GM12878 (cell line): ENCODE measurements around the gene COQ2. TPM values are rescaled to one million over a fixed set of nuclear protein-coding genes. Genes with fewer than 3 reads are reported as not detected.

Source experiments
- BCL11A ChIP-seq: IDR thresholded peaks from 2 replicates; pipeline ENCODE4 v1.6.1; 2011; ENCODE audit warnings: low read depth, low read length
- CHD4 ChIP-seq: fragments of 200-600 bp; sonication (generic); IDR thresholded peaks from 2 replicates; pipeline ENCODE4 v1.6.1; 2016; ENCODE audit warnings: mild to moderate bottlenecking
- EED ChIP-seq: sonication (generic); IDR thresholded peaks from 2 replicates; pipeline ENCODE4 v1.6.1; 2016; ENCODE audit warnings: antibody characterized with exemption, low read depth
- EGR1 ChIP-seq, 2 experiments: IDR thresholded peaks; 1 replicate in 1 of 2; 2 replicates in 1 of 2; pipeline ENCODE4 v1.6.1; 2011 to 2012; ENCODE audit warnings: low read depth in 2 of 2, low read length in 2 of 2, borderline replicate concordance in 1 of 2, mild to moderate bottlenecking in 1 of 2, moderate library complexity in 1 of 2
- EP300 ChIP-seq, 2 experiments: fragments of 150-350 bp in 1 of 2; IDR thresholded peaks; 2 replicates each; pipeline ENCODE4 v1.6.1; 2011 to 2012; ENCODE audit warnings: low read depth in 2 of 2, low read length in 2 of 2, borderline replicate concordance in 1 of 2, improper control_type of control experiment in 1 of 2, inconsistent platforms in 1 of 2; ENCODE audit not compliant: control insufficient read depth in 1 of 2
- GABPA ChIP-seq: IDR thresholded peaks from 2 replicates; pipeline ENCODE4 v1.6.1; 2014; ENCODE audit warnings: antibody characterized with exemption, low read depth, mild to moderate bottlenecking, inconsistent platforms
- IKZF1 ChIP-seq: fragments of 450-650 bp; conservative IDR thresholded peaks from 2 replicates; pipeline ENCODE4 v1.6.1; 2017; ENCODE audit warnings: antibody characterized with exemption, mild to moderate bottlenecking
- IKZF2 ChIP-seq, 2 experiments: fragments of 450-650 bp; IDR thresholded peaks; 2 replicates each; pipeline ENCODE4 v1.6.1; 2017; ENCODE audit warnings: mild to moderate bottlenecking in 2 of 2, moderate library complexity in 2 of 2
- IRF4 ChIP-seq: IDR thresholded peaks from 2 replicates; pipeline ENCODE4 v1.6.1; 2011; ENCODE audit warnings: low read depth, low read length
- JUNB ChIP-seq: IDR thresholded peaks from 2 replicates; pipeline ENCODE4 v1.6.1; 2016; ENCODE audit warnings: antibody characterized with exemption, mild to moderate bottlenecking
- MLLT1 ChIP-seq: fragments of 450-650 bp; IDR thresholded peaks from 2 replicates; pipeline ENCODE4 v1.6.1; 2016; ENCODE audit warnings: mild to moderate bottlenecking
- MTA2 ChIP-seq: fragments of 450-650 bp; IDR thresholded peaks from 2 replicates; pipeline ENCODE4 v1.6.1; 2016; ENCODE audit warnings: low read depth, mild to moderate bottlenecking, moderate library complexity
- MXI1 ChIP-seq: fragments of 150-350 bp; IDR thresholded peaks from 2 replicates; pipeline ENCODE4 v1.6.1; 2011; ENCODE audit warnings: low read depth, mild to moderate bottlenecking, inconsistent platforms, low read length, improper control_type of control experiment
- NR2C2 ChIP-seq: IDR thresholded peaks from 2 replicates; pipeline ENCODE4 v1.6.1; 2011; ENCODE audit warnings: borderline replicate concordance, low read depth; ENCODE audit not compliant: control insufficient read depth, insufficient read length
- NR2F1 ChIP-seq: fragments of 450-650 bp; conservative IDR thresholded peaks from 2 replicates; pipeline ENCODE4 v1.6.1; 2017; ENCODE audit warnings: mild to moderate bottlenecking
- PAX8 ChIP-seq: fragments of 450-650 bp; IDR thresholded peaks from 2 replicates; pipeline ENCODE4 v1.6.1; 2017; ENCODE audit warnings: mild to moderate bottlenecking, moderate library complexity
- POLR2AphosphoS5 ChIP-seq: IDR thresholded peaks from 2 replicates; pipeline ENCODE4 v1.6.1; 2011; ENCODE audit warnings: mild to moderate bottlenecking, low read length, inconsistent platforms
- RAD51 ChIP-seq: fragments of 450-650 bp; IDR thresholded peaks from 2 replicates; pipeline ENCODE4 v1.6.1; 2016; ENCODE audit warnings: moderate library complexity, mild to moderate bottlenecking, inconsistent platforms
- SIN3A ChIP-seq: IDR thresholded peaks from 2 replicates; pipeline ENCODE4 v1.6.1; 2012; ENCODE audit warnings: low read depth, low read length, improper control_type of control experiment
- SMC3 ChIP-seq: IDR thresholded peaks from 2 replicates; pipeline ENCODE4 v1.6.1; 2011; ENCODE audit warnings: low read length, improper control_type of control experiment, borderline replicate concordance
- TBL1XR1 ChIP-seq: IDR thresholded peaks from 2 replicates; pipeline ENCODE4 v1.6.1; 2012; ENCODE audit warnings: low read depth, low read length, improper control_type of control experiment
- YBX1 ChIP-seq: fragments of 450-650 bp; IDR thresholded peaks from 2 replicates; pipeline ENCODE4 v1.6.1; 2016; ENCODE audit warnings: antibody characterized with exemption
- polyA plus RNA-seq, 11 experiments: library from polyadenylated mRNA; depleted of rRNA in 4 of 11; unstranded in 6 of 11; stranded (reverse) in 5 of 11; fragments of >200 nt; fragmentation: Nextera tagmentation in 4 of 11; fragmentation: Illumina TruSeq in 1 of 11; extraction: Ambion mirVana in 4 of 11; extraction: Trizol in 1 of 11; gene quantifications; 1 replicate in 1 of 11; 2 replicates in 10 of 11; pipeline versions ENCODE4 v1.2.1 to v1.2.3, GENCODE V29; 2011 to 2016; ENCODE audit warnings: inconsistent platforms in 2 of 11, missing spikeins in 2 of 11, low read depth in 1 of 11
- total RNA-seq, 4 experiments: library from RNA; depleted of rRNA in 3 of 4; stranded (reverse); fragments of >200 nt in 3 of 4; fragmentation: Illumina TruSeq in 1 of 4; extraction: Trizol in 1 of 4; gene quantifications; 2 replicates each; pipeline versions ENCODE4 v1.2.1 to v1.2.3, GENCODE V29; 2013 to 2021
- TF ChIP-seq, protein P1 (sequence below): fragments of 450-650 bp; IDR thresholded peaks from 2 replicates; pipeline ENCODE4 v1.6.1; 2017; ENCODE audit warnings: mild to moderate bottlenecking
- TF ChIP-seq, protein P2 (sequence below): fragments of 450-650 bp; formaldehyde crosslinking; IDR thresholded peaks from 2 replicates; pipeline ENCODE4 v1.5.0; 2022; ENCODE audit warnings: mild to moderate bottlenecking, missing genetic modification characterization

Gene COQ2
- total and polyA plus RNA-seq, 10 of the 15 experiments (the other 5 are each of a cell fraction or from before 2014, with no cell fraction given) = 5.0 to 46.7 (median 19.1) TPM

GRCh38 chr4:83231620-83232076 lies 53.0 kb downstream of the COQ2 start (continued):
- TF ChIP-seq EGR1 (IDR thresholded peaks at IDR 0.05; ENCODE audit: borderline replicate concordance in 1 of 2, low read depth in 2 of 2, low read length in 2 of 2) (no peak), MXI1 (no peak), RAD51 (no peak), NR2F1 (peak; percentile 76; the same call in 1 of the 2 replicates), MTA2 (peak; percentile 60), EP300 (IDR thresholded peaks at IDR 0.05; ENCODE audit: borderline replicate concordance in 1 of 2, control insufficient read depth in 1 of 2, low read depth in 2 of 2, low read length in 2 of 2) (peak in 1 of 2 experiments; percentile 58; a peak in 2 of 4 replicates), JUNB (peak; percentile 39), BCL11A (peak; percentile 36; the same call in 1 of the 2 replicates), IRF4 (no peak), CHD4 (no peak), SIN3A (no peak), EED (peak; percentile 96), MLLT1 (peak; percentile 41; the same call in 1 of the 2 replicates), TBL1XR1 (peak; percentile 78; the same call in 1 of the 2 replicates), NR2C2 (no peak), IKZF1 (peak; percentile 90), PAX8 (no peak), YBX1 (no peak), GABPA (no peak), IKZF2 (IDR thresholded peaks at IDR 0.05) (peak; percentile 92), SMC3 (no peak), POLR2AphosphoS5 (no peak)
- TF ChIP-seq, protein P1, sequence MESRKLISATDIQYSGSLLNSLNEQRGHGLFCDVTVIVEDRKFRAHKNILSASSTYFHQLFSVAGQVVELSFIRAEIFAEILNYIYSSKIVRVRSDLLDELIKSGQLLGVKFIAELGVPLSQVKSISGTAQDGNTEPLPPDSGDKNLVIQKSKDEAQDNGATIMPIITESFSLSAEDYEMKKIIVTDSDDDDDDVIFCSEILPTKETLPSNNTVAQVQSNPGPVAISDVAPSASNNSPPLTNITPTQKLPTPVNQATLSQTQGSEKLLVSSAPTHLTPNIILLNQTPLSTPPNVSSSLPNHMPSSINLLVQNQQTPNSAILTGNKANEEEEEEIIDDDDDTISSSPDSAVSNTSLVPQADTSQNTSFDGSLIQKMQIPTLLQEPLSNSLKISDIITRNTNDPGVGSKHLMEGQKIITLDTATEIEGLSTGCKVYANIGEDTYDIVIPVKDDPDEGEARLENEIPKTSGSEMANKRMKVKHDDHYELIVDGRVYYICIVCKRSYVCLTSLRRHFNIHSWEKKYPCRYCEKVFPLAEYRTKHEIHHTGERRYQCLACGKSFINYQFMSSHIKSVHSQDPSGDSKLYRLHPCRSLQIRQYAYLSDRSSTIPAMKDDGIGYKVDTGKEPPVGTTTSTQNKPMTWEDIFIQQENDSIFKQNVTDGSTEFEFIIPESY = no peak
- TF ChIP-seq, protein P2, sequence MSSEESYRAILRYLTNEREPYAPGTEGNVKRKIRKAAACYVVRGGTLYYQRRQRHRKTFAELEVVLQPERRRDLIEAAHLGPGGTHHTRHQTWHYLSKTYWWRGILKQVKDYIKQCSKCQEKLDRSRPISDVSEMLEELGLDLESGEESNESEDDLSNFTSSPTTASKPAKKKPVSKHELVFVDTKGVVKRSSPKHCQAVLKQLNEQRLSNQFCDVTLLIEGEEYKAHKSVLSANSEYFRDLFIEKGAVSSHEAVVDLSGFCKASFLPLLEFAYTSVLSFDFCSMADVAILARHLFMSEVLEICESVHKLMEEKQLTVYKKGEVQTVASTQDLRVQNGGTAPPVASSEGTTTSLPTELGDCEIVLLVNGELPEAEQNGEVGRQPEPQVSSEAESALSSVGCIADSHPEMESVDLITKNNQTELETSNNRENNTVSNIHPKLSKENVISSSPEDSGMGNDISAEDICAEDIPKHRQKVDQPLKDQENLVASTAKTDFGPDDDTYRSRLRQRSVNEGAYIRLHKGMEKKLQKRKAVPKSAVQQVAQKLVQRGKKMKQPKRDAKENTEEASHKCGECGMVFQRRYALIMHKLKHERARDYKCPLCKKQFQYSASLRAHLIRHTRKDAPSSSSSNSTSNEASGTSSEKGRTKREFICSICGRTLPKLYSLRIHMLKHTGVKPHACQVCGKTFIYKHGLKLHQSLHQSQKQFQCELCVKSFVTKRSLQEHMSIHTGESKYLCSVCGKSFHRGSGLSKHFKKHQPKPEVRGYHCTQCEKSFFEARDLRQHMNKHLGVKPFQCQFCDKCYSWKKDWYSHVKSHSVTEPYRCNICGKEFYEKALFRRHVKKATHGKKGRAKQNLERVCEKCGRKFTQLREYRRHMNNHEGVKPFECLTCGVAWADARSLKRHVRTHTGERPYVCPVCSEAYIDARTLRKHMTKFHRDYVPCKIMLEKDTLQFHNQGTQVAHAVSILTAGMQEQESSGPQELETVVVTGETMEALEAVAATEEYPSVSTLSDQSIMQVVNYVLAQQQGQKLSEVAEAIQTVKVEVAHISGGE (CRISPR knock-in tag) = no peak
